IMR-90 (cell line): ENCODE data around the gene ZNF746. TPM values are rescaled to one million over a fixed set of nuclear protein-coding genes. Genes with fewer than 3 reads are reported as not detected.

Source experiments
- ATAC-seq: fragments of 200-7000 bp; cut with Tn5 transposase; 2 replicates; pipeline ENCODE4 v1.9.1; 2020; ENCODE audit warnings: low read depth, mild to moderate bottlenecking, moderate library complexity
- BruUV-seq: library from RNA; stranded (reverse); fragments of 400-500 nt; replicated peaks from 2 replicates; lab custom pipeline; 2021; lab: Mats Ljungman, UMichigan
- CTCF ChIA-PET: fragments of 300-600 bp; formaldehyde crosslinking; extraction: SDS; loops from one replicate; lab custom pipeline; 2021; ENCODE audit warnings: antibody characterized with exemption; lab: Yijun Ruan, JAX
- POLR2A ChIA-PET: fragments of 300-600 bp; sonication (Branson Sonifier 250); formaldehyde crosslinking; loops from one replicate; lab custom pipeline; 2022; ENCODE audit warnings: antibody characterized with exemption; ENCODE audit not compliant: unreplicated experiment; lab: Charles Lee
- DNase-seq: peaks from one replicate; pipeline ENCODE4 v3.0.0; 2013
- H2AFZ ChIP-seq: replicated peaks from 2 replicates; pipeline ENCODE3; 2013; ENCODE audit warnings: low read length, mild to moderate bottlenecking; ENCODE audit not compliant: poor library complexity
- H2AK5ac ChIP-seq: 2 replicates; pipeline ENCODE4 v1.6.1; 2013; ENCODE audit warnings: low read depth, low read length, inconsistent platforms
- H2AK9ac ChIP-seq: replicated peaks from 2 replicates; pipeline ENCODE3; 2013; ENCODE audit warnings: mild to moderate bottlenecking, low read depth, low read length, moderate library complexity; ENCODE audit not compliant: poor library complexity
- H2BK120ac ChIP-seq: 2 replicates; pipeline ENCODE4 v1.6.1; 2013; ENCODE audit warnings: low read depth, low read length, inconsistent platforms
- H2BK15ac ChIP-seq: 3 replicates; pipeline ENCODE4 v1.6.1; 2013; ENCODE audit warnings: low read depth, low read length, inconsistent platforms
- H2BK20ac ChIP-seq: 2 replicates; pipeline ENCODE4 v1.6.1; 2013; ENCODE audit warnings: low read depth, mild to moderate bottlenecking, inconsistent platforms, low read length, moderate library complexity
- H2BK5ac ChIP-seq: 2 replicates; pipeline ENCODE4 v1.6.1; 2013; ENCODE audit warnings: mild to moderate bottlenecking, low read depth, low read length, inconsistent platforms; ENCODE audit not compliant: poor library complexity, severe bottlenecking
- H3K14ac ChIP-seq: replicated peaks from 2 replicates; pipeline ENCODE4 v1.6.1; 2013; ENCODE audit warnings: low read depth, low read length, inconsistent platforms
- H3K18ac ChIP-seq: 2 replicates; pipeline ENCODE4 v1.6.1; 2013; ENCODE audit warnings: low read depth, low read length, control low read depth
- H3K23ac ChIP-seq: 2 replicates; pipeline ENCODE4 v1.6.1; 2013; ENCODE audit warnings: low read depth, low read length, inconsistent platforms
- H3K27ac ChIP-seq: 2 replicates; pipeline ENCODE4 v1.5.1; 2013; ENCODE audit warnings: mild to moderate bottlenecking, control low read depth, low read length; ENCODE audit not compliant: insufficient read depth
- H3K27me3 ChIP-seq: 2 replicates; pipeline ENCODE4 v1.6.1; 2013; ENCODE audit warnings: low read length; ENCODE audit not compliant: control insufficient read depth, insufficient read depth
- H3K36me3 ChIP-seq: 2 replicates; pipeline ENCODE4 v1.6.1; 2013; ENCODE audit warnings: low read length, mixed read lengths; ENCODE audit not compliant: control insufficient read depth, insufficient read depth
- H3K4ac ChIP-seq: 2 replicates; pipeline ENCODE4 v1.6.1; 2013; ENCODE audit warnings: low read depth, low read length, inconsistent platforms
- H3K4me1 ChIP-seq: 2 replicates; pipeline ENCODE4 v1.6.1; 2013; ENCODE audit warnings: low read length, mixed read lengths; ENCODE audit not compliant: control insufficient read depth, insufficient read depth
- H3K4me2 ChIP-seq: 2 replicates; pipeline ENCODE4 v1.6.1; 2013; ENCODE audit warnings: low read depth, mild to moderate bottlenecking, control low read depth, low read length, moderate library complexity
- H3K4me3 ChIP-seq: 2 replicates; pipeline ENCODE4 v1.5.1; 2013; ENCODE audit warnings: low read depth, mild to moderate bottlenecking, control low read depth, low read length, moderate library complexity; ENCODE audit not compliant: insufficient read depth
- H3K56ac ChIP-seq: 2 replicates; pipeline ENCODE4 v1.6.1; 2013; ENCODE audit warnings: low read length, inconsistent platforms; ENCODE audit not compliant: insufficient read depth; ENCODE audit errors: extremely low read depth
- H3K79me1 ChIP-seq, 2 experiments: 2 replicates each; pipeline ENCODE4 v1.6.1; 2013; ENCODE audit warnings: low read length in 2 of 2, inconsistent platforms in 1 of 2, low read depth in 1 of 2
- H3K9ac ChIP-seq: 2 replicates; pipeline ENCODE4 v1.6.1; 2013; ENCODE audit warnings: low read depth, low read length, control low read depth
- H3K9me1 ChIP-seq: 2 replicates; pipeline ENCODE4 v1.6.1; 2013; ENCODE audit warnings: low read length, inconsistent platforms; ENCODE audit not compliant: insufficient read depth
- H3K9me3 ChIP-seq: 2 replicates; pipeline ENCODE4 v1.6.1; 2013; ENCODE audit warnings: low read length; ENCODE audit not compliant: control insufficient read depth, insufficient read depth
- H4K20me1 ChIP-seq: 2 replicates; pipeline ENCODE4 v1.6.1; 2013; ENCODE audit warnings: low read length, inconsistent platforms; ENCODE audit not compliant: insufficient read depth
- H4K5ac ChIP-seq: 2 replicates; pipeline ENCODE4 v1.6.1; 2013; ENCODE audit warnings: mild to moderate bottlenecking, low read depth, low read length, control low read depth
- H4K8ac ChIP-seq, 2 experiments: 2 replicates each; pipeline ENCODE4 v1.6.1; 2013; ENCODE audit warnings: low read depth in 2 of 2, low read length in 2 of 2, control low read depth in 1 of 2, inconsistent platforms in 1 of 2
- H4K91ac ChIP-seq: 2 replicates; pipeline ENCODE4 v1.6.1; 2013; ENCODE audit warnings: low read depth, low read length, inconsistent platforms; ENCODE audit not compliant: insufficient read depth
- BHLHE40 ChIP-seq: fragments of 150-350 bp; IDR thresholded peaks from 2 replicates; pipeline ENCODE4 v1.6.1; 2016; ENCODE audit warnings: mild to moderate bottlenecking, low read depth, low read length
- CEBPB ChIP-seq: IDR thresholded peaks from 2 replicates; pipeline ENCODE4 v1.6.1; 2012; ENCODE audit warnings: low read depth, low read length, improper control_type of control experiment
- CHD1 ChIP-seq: IDR thresholded peaks from 2 replicates; pipeline ENCODE4 v1.6.1; 2012; ENCODE audit warnings: low read depth, low read length, improper control_type of control experiment
- FOS ChIP-seq: fragments of 150-350 bp; IDR thresholded peaks from 2 replicates; pipeline ENCODE4 v1.6.1; 2016; ENCODE audit warnings: low read depth, low read length
- MAFK ChIP-seq: IDR thresholded peaks from 2 replicates; pipeline ENCODE4 v1.6.1; 2012; ENCODE audit warnings: low read depth, low read length, improper control_type of control experiment
- MAZ ChIP-seq: IDR thresholded peaks from 2 replicates; pipeline ENCODE4 v1.6.1; 2012; ENCODE audit warnings: low read depth, mild to moderate bottlenecking, low read length, improper control_type of control experiment, moderate library complexity, borderline replicate concordance
- MXI1 ChIP-seq: IDR thresholded peaks from 2 replicates; pipeline ENCODE4 v1.6.1; 2012; ENCODE audit warnings: low read depth, mild to moderate bottlenecking, low read length, moderate library complexity, borderline replicate concordance
- NFE2L2 ChIP-seq: fragments of 150-350 bp; IDR thresholded peaks from 2 replicates; pipeline ENCODE4 v1.6.1; 2016; ENCODE audit warnings: low read depth, mild to moderate bottlenecking, low read length
- POLR2A ChIP-seq: IDR thresholded peaks from 2 replicates; pipeline ENCODE4 v1.6.1; 2012; ENCODE audit warnings: mild to moderate bottlenecking, low read depth, low read length
- RAD21 ChIP-seq: IDR thresholded peaks from 2 replicates; pipeline ENCODE4 v1.6.1; 2012; ENCODE audit warnings: low read length, improper control_type of control experiment
- RCOR1 ChIP-seq: IDR thresholded peaks from 2 replicates; pipeline ENCODE4 v1.6.1; 2012; ENCODE audit warnings: mild to moderate bottlenecking, low read length, improper control_type of control experiment; ENCODE audit not compliant: insufficient replicate concordance
- RFX5 ChIP-seq: IDR thresholded peaks from 2 replicates; pipeline ENCODE4 v1.8.0; 2012; ENCODE audit warnings: low read depth, mild to moderate bottlenecking, low read length, moderate library complexity
- SMC3 ChIP-seq: fragments of 150-350 bp; IDR thresholded peaks from 2 replicates; pipeline ENCODE4 v1.6.1; 2016; ENCODE audit warnings: low read depth, mild to moderate bottlenecking, antibody characterized with exemption, low read length, moderate library complexity
- WGBS, 2 experiments: methylation state at CpG; one replicate each; pipeline versions ENCODE4 v1.1.5 to v1.1.7; 2013; ENCODE audit warnings: missing lambda C conversion rate in 2 of 2; ENCODE audit not compliant: insufficient read length in 1 of 2; ENCODE audit errors: extremely low coverage in 2 of 2; 5-methylcytosine and 5-hydroxymethylcytosine counted together
- dilution Hi-C: fragments of 300-500 bp; cut with HindIII; formaldehyde crosslinking; loops from one replicate; pipeline ENCODE4 v1.14.3; 2018; ENCODE audit warnings: low sequenced_read_pairs; ENCODE audit not compliant: unreplicated experiment
- in situ Hi-C: fragments of 300-500 bp; cut with MboI; formaldehyde crosslinking; loops from 3 replicates; pipeline ENCODE4 v1.14.3; 2019; ENCODE audit warnings: low sequenced_read_pairs, inconsistent platforms, mixed read lengths
- intact Hi-C: fragments of 100-400 bp; cut with micrococcal nuclease; formaldehyde crosslinking; loops from 2 replicates; pipeline ENCODE4 v1.10.0; 2022
- polyA plus RNA-seq, 3 experiments: library from polyadenylated mRNA; depleted of rRNA; stranded (reverse); fragments of >200 nt; gene quantifications; 2 replicates each; pipeline ENCODE4 v1.2.3, GENCODE V29; 2012; ENCODE audit warnings: low replicate concordance in 1 of 3
- total RNA-seq: library from RNA; depleted of rRNA; stranded (reverse); fragments of >200 nt; gene quantifications from 2 replicates; pipeline ENCODE4 v1.2.3, GENCODE V29; 2012
- TF ChIP-seq, protein P1 (sequence below): conservative IDR thresholded peaks from 2 replicates; pipeline ENCODE4 v1.5.1; 2012; ENCODE audit warnings: mild to moderate bottlenecking, low read depth, low read length, improper control_type of control experiment

The ZNF746 gene
- total and polyA plus RNA-seq, 2 of the 4 experiments (the other 2 are of a cell fraction) = 6.6 to 8.4 TPM

DNA sequence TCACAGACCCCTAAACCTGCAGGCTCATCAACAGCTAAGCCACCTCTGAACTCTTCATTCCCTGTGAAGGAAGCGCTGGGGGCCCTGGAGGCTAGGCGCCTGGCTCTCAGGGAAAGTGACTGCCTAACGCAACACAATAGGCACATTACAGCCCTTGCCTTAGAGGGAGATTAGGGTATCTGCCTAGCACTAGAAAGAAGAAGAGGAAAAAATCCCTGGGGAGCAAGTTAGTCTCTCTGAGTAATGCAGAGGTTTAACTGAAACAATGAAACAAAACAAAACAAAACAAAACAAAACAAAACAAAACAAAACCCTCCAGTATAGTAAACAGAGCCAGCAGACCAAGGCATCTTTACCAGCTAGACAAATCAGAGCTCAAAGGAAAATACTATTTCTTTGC lies 39.4 kb downstream of the ZNF746 start:
- Histone ChIP-seq H2BK120ac (no peak overlapping the region), H4K8ac (no peak overlapping the region), H3K4me3 (no peak overlapping the region), H3K23ac (no peak overlapping the region), H3K4me2 (no peak overlapping the region), H4K20me1 (peaks cover 16% of the 10 kb centered on the region), H2AK9ac (no peak overlapping the region), H3K79me1 (peaks cover 31 to 47% of the 10 kb centered on the region in 2 experiments), H2BK20ac (no peak overlapping the region), H3K27me3 (no peaks in the 10 kb centered on the region), H3K14ac (no peak overlapping the region), H3K36me3 (peaks cover 27% of the 10 kb centered on the region), H3K9me3 (no peaks in the 10 kb centered on the region), H3K9ac (no peak overlapping the region), H2BK15ac (no peak overlapping the region), H2AK5ac (no peak overlapping the region), H3K9me1 (no peaks in the 10 kb centered on the region; the same call in 1 of the 2 replicates), H2AFZ (no peak overlapping the region), H2BK5ac (no peak overlapping the region), H3K56ac (no peak overlapping the region), H4K5ac (no peak overlapping the region), H3K27ac (no peak overlapping the region), H3K18ac (no peak overlapping the region), H3K4me1 (peaks cover 5% of the 10 kb centered on the region; the same call in 1 of the 2 replicates), H4K91ac (no peak overlapping the region), H3K4ac (no peak overlapping the region)
- 94% methylated on average over 2 of the region's 3 CpGs; no CpG with 5 or more reads in 1 of the 2 experiments for WGBS, 2 experiments
- no TSS peak for BruUV-seq
- DNase-seq (no peak), ATAC-seq (no peak)
- ChIA-PET POLR2A (no interaction called here), CTCF (no interaction called here)
- dilution Hi-C loops (no loop called here), intact Hi-C loops (no loop called here), in situ Hi-C loops (no loop called here)
- TF ChIP-seq MAFK (no peak), POLR2A (no peak), CEBPB (no peak), RAD21 (no peak), NFE2L2 (no peak), RCOR1 (no peak), BHLHE40 (no peak), FOS (no peak), RFX5 (no peak), CHD1 (no peak), MAZ (no peak), MXI1 (no peak), SMC3 (no peak)
- TF ChIP-seq, protein P1, sequence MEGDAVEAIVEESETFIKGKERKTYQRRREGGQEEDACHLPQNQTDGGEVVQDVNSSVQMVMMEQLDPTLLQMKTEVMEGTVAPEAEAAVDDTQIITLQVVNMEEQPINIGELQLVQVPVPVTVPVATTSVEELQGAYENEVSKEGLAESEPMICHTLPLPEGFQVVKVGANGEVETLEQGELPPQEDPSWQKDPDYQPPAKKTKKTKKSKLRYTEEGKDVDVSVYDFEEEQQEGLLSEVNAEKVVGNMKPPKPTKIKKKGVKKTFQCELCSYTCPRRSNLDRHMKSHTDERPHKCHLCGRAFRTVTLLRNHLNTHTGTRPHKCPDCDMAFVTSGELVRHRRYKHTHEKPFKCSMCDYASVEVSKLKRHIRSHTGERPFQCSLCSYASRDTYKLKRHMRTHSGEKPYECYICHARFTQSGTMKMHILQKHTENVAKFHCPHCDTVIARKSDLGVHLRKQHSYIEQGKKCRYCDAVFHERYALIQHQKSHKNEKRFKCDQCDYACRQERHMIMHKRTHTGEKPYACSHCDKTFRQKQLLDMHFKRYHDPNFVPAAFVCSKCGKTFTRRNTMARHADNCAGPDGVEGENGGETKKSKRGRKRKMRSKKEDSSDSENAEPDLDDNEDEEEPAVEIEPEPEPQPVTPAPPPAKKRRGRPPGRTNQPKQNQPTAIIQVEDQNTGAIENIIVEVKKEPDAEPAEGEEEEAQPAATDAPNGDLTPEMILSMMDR = no peak
